GM23338 (cell line): Measurements from ENCODE around the gene PIP4K2B. TPM values are rescaled to one million over a fixed set of nuclear protein-coding genes. Genes with fewer than 3 reads are reported as not detected.

Experiments used
- ATAC-seq: fragments of 200-7000 bp; cut with Tn5 transposase; 3 replicates; pipeline ENCODE4 v1.9.1; 2020
- DNase-seq: peaks from one replicate; pipeline ENCODE4 v3.0.0-alpha.2; 2015; ENCODE audit warnings: low spot score
- H2AFZ ChIP-seq: fragments of 200-600 bp; sonication (generic); 2 replicates; pipeline ENCODE4 v1.8.0; 2016; ENCODE audit warnings: antibody characterized with exemption, mild to moderate bottlenecking, moderate library complexity
- H3F3A ChIP-seq: fragments of 200-600 bp; sonication (generic); replicated peaks from 2 replicates; pipeline ENCODE4 v1.8.0; 2017; ENCODE audit warnings: antibody characterized with exemption, mixed run types, low read depth
- H3K27ac ChIP-seq: fragments of 200-600 bp; sonication (generic); 2 replicates; pipeline ENCODE4 v1.6.1; 2016; ENCODE audit warnings: low read depth
- H3K27me3 ChIP-seq: fragments of 200-600 bp; sonication (generic); 2 replicates; pipeline ENCODE4 v1.8.0; 2016; ENCODE audit warnings: mild to moderate bottlenecking, mixed run types, moderate library complexity; ENCODE audit not compliant: insufficient read depth
- H3K36me3 ChIP-seq: fragments of 200-600 bp; sonication (generic); 2 replicates; pipeline ENCODE4 v1.8.0; 2016; ENCODE audit warnings: mild to moderate bottlenecking; ENCODE audit not compliant: insufficient read depth
- H3K4me1 ChIP-seq: fragments of 200-600 bp; sonication (generic); 2 replicates; pipeline ENCODE4 v1.8.0; 2016; ENCODE audit warnings: mild to moderate bottlenecking, moderate library complexity; ENCODE audit not compliant: insufficient read depth
- H3K4me2 ChIP-seq: fragments of 200-600 bp; sonication (generic); 2 replicates; pipeline ENCODE4 v1.7.1; 2017; ENCODE audit warnings: mixed run types
- H3K4me3 ChIP-seq: fragments of 200-600 bp; sonication (generic); 2 replicates; pipeline ENCODE4 v1.6.1; 2016; ENCODE audit warnings: mixed run types
- H3K79me2 ChIP-seq: fragments of 200-600 bp; sonication (generic); replicated peaks from 2 replicates; pipeline ENCODE4 v1.8.0; 2017; ENCODE audit warnings: mild to moderate bottlenecking; ENCODE audit not compliant: insufficient read depth
- H3K9me2 ChIP-seq: fragments of 200-600 bp; sonication (generic); 2 replicates; pipeline ENCODE4 v1.8.0; 2017; ENCODE audit not compliant: insufficient read depth
- H4K20me1 ChIP-seq: fragments of 200-600 bp; sonication (generic); replicated peaks from 2 replicates; pipeline ENCODE4 v1.8.0; 2017; ENCODE audit warnings: mild to moderate bottlenecking; ENCODE audit not compliant: insufficient read depth
- H3K27ac Mint-ChIP-seq: 2 replicates; pipeline ENCODE4 v1.8.0; 2020; ENCODE audit warnings: inconsistent platforms, mild to moderate bottlenecking, moderate library complexity, mixed read lengths
- H3K27me3 Mint-ChIP-seq: 3 replicates; pipeline ENCODE4 v1.8.0; 2022; ENCODE audit warnings: low read depth, mild to moderate bottlenecking, moderate library complexity, mixed read lengths, inconsistent platforms; ENCODE audit not compliant: insufficient read depth, poor library complexity
- H3K36me3 Mint-ChIP-seq: 3 replicates; pipeline ENCODE4 v1.8.0; 2021; ENCODE audit warnings: low read depth, mild to moderate bottlenecking, inconsistent platforms, moderate library complexity, mixed read lengths
- H3K4me1 Mint-ChIP-seq: 3 replicates; pipeline ENCODE4 v1.8.0; 2020; ENCODE audit warnings: mild to moderate bottlenecking, inconsistent platforms, mixed read lengths
- H3K4me3 Mint-ChIP-seq: 3 replicates; pipeline ENCODE4 v1.8.0; 2021; ENCODE audit warnings: moderate library complexity, mild to moderate bottlenecking, inconsistent platforms, mixed read lengths
- H3K9me3 Mint-ChIP-seq: 3 replicates; pipeline ENCODE4 v1.8.0; 2020; ENCODE audit warnings: moderate library complexity, mild to moderate bottlenecking, inconsistent platforms, mixed read lengths
- EZH2 ChIP-seq: fragments of 200-600 bp; sonication (generic); IDR thresholded peaks from one replicate; pipeline ENCODE4 v1.8.0; 2017; ENCODE audit warnings: antibody characterized with exemption, mild to moderate bottlenecking, low read depth; ENCODE audit not compliant: unreplicated experiment
- JUNB ChIP-seq: IDR thresholded peaks from one replicate; pipeline ENCODE4 v1.6.1; 2016; ENCODE audit warnings: antibody characterized with exemption; ENCODE audit not compliant: unreplicated experiment
- POLR2AphosphoS5 ChIP-seq: IDR thresholded peaks from 2 replicates; pipeline ENCODE4 v1.6.1; 2016; ENCODE audit warnings: antibody characterized with exemption, low read depth
- STAT1 ChIP-seq: IDR thresholded peaks from one replicate; pipeline ENCODE4 v1.6.1; 2016; ENCODE audit warnings: antibody characterized with exemption; ENCODE audit not compliant: unreplicated experiment
- ZNF331 ChIP-seq: fragments of 250-450 bp; sonication (Bioruptor Pico); IDR thresholded peaks from 2 replicates; pipeline ENCODE4 v1.5.0; 2020; ENCODE audit warnings: low read depth, mild to moderate bottlenecking, moderate library complexity
- polyA plus RNA-seq: library from polyadenylated mRNA; unstranded; fragments of >200 nt; fragmentation: Nextera tagmentation; extraction: Ambion mirVana; gene quantifications from 2 replicates; pipeline ENCODE4 v1.2.1, GENCODE V29; 2016
- total RNA-seq: library from RNA; depleted of rRNA; stranded (reverse); fragments of >200 nt; shearing (Covaris generic); gene quantifications from 2 replicates; pipeline ENCODE4 v1.2.3, GENCODE V29; 2014
- TF ChIP-seq, protein P1 (sequence below): IDR thresholded peaks from 2 replicates; pipeline ENCODE4 v1.6.1; 2016; ENCODE audit warnings: antibody characterized with exemption
- TF ChIP-seq, protein P2 (sequence below): IDR thresholded peaks from one replicate; pipeline ENCODE4 v1.6.1; 2018; ENCODE audit warnings: antibody characterized with exemption; ENCODE audit not compliant: unreplicated experiment
- TF ChIP-seq, protein P3 (sequence below): fragments of 250-450 bp; sonication (Bioruptor Pico); IDR thresholded peaks from 2 replicates; pipeline ENCODE4 v1.5.0; 2020; ENCODE audit warnings: mild to moderate bottlenecking, moderate library complexity
- TF ChIP-seq, protein P4 (sequence below), 2 experiments: fragments of 200-600 bp in 1 of 2; sonication (generic) in 1 of 2; conservative IDR thresholded peaks; 2 replicates each; pipeline versions ENCODE4 v1.5.1 to v1.6.1; 2016 to 2017; ENCODE audit warnings: antibody characterized with exemption in 2 of 2, low read depth in 2 of 2, mild to moderate bottlenecking in 2 of 2, moderate library complexity in 1 of 2

Gene PIP4K2B
- total and polyA plus RNA-seq, 2 experiments from 2014 or later: 9.5 to 43.4 TPM

DNA sequence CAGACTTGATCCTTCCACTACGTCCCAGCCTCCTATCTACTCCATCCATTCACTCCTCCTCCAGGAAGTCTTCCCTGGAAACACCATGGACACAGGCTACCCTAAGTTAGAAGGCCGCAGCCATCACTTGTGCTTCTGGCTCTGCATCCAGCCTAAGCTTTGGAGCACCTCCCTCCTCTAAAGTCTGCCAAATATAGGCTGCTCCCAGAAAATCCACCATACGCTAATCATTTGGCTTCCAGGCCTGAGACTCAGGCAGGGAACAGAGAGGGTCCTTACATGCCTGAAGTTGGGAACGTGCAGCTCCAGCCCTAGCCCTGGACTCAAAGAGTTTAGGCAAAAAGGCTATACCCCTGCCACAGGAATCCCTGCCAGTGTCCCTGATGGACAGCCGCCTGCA, 57.9 kb downstream of the PIP4K2B start:
- Histone ChIP-seq H3K4me2 (no peak overlapping the region), H3K36me3 (peaks cover 5% of the 10 kb centered on the region), H4K20me1 (peaks cover 66% of the 10 kb centered on the region), H3K27me3 (no peaks in the 10 kb centered on the region), H3K4me1 (peaks cover 31% of the 10 kb centered on the region), H3K79me2 (peaks cover 66% of the 10 kb centered on the region), H3K27ac (no peak overlapping the region), H3K4me3 (no peak overlapping the region), H2AFZ (no peak overlapping the region), H3F3A (0 out of 2 replicates have a peak, but pooled peaks cover 5% of the 10 kb centered on the region), H3K9me2 (no peaks in the 10 kb centered on the region)
- no peaks in the 10 kb centered on the region; the same call in 2 of the 3 replicates for H3K9me3 Mint-ChIP-seq
- ATAC-seq (no peak), DNase-seq (no peak)
- no peak for TF ChIP-seq STAT1
- peaks cover 34% of the 10 kb centered on the region for H3K27me3 Mint-ChIP-seq
- no peak overlapping the region for H3K27ac Mint-ChIP-seq
- peaks cover 57% of the 10 kb centered on the region for H3K4me1 Mint-ChIP-seq
- H3K36me3 Mint-ChIP-seq: peaks cover 64% of the 10 kb centered on the region
- H3K4me3 Mint-ChIP-seq: no peak overlapping the region

DNA sequence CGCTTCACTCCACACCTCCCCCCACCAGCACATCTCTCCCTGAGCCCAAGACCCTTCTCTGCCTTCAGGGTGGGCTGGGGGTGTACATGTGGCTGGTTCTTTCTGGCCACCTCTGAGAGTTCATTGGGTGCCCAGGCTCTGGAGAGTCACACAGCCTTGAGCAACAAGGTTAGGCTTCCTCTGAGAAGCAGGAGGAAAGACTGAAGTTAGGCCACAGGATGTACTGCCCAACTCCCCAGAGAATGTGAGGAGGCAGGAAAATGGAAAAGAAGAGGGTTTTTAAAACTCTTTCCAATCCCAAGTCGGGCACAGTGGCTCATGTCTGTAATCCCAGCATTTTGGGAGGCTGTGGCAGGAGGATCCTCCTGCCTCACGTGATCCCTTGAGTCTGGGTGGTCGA, 58.5 kb downstream of the PIP4K2B start:
- H2AFZ ChIP-seq: no peak overlapping the region
- peaks cover 33% of the 10 kb centered on the region for H3K27me3 Mint-ChIP-seq
- 0 out of 2 replicates have a peak, but pooled peaks cover 7% of the 10 kb centered on the region for H3F3A ChIP-seq
- H3K4me2 ChIP-seq: no peak overlapping the region
- H3K36me3 ChIP-seq: peaks cover 5% of the 10 kb centered on the region
- peaks cover 68% of the 10 kb centered on the region for H3K36me3 Mint-ChIP-seq
- 0 out of 2 replicates have a peak overlapping the region, but pooled peaks have one; percentile 67 for H3K27ac Mint-ChIP-seq
- H3K27me3 ChIP-seq: no peaks in the 10 kb centered on the region
- DNase-seq (no peak), ATAC-seq (no peak)
- no peaks in the 10 kb centered on the region for H3K9me2 ChIP-seq
- peaks cover 50% of the 10 kb centered on the region for H3K4me1 Mint-ChIP-seq
- peaks cover 59% of the 10 kb centered on the region for H3K79me2 ChIP-seq
- no peak overlapping the region for H3K4me3 ChIP-seq
- H3K27ac ChIP-seq: no peak overlapping the region
- peaks cover 24% of the 10 kb centered on the region for H3K4me1 ChIP-seq
- no peaks in the 10 kb centered on the region; the same call in 2 of the 3 replicates for H3K9me3 Mint-ChIP-seq
- H3K4me3 Mint-ChIP-seq: no peak overlapping the region
- peaks cover 60% of the 10 kb centered on the region for H4K20me1 ChIP-seq
- TF ChIP-seq JUNB: no peak
- TF ChIP-seq, protein P1, sequence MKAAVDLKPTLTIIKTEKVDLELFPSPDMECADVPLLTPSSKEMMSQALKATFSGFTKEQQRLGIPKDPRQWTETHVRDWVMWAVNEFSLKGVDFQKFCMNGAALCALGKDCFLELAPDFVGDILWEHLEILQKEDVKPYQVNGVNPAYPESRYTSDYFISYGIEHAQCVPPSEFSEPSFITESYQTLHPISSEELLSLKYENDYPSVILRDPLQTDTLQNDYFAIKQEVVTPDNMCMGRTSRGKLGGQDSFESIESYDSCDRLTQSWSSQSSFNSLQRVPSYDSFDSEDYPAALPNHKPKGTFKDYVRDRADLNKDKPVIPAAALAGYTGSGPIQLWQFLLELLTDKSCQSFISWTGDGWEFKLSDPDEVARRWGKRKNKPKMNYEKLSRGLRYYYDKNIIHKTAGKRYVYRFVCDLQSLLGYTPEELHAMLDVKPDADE: no peak
- no peak for TF ChIP-seq EZH2
- TF ChIP-seq STAT1: no peak
- TF ChIP-seq, protein P2, sequence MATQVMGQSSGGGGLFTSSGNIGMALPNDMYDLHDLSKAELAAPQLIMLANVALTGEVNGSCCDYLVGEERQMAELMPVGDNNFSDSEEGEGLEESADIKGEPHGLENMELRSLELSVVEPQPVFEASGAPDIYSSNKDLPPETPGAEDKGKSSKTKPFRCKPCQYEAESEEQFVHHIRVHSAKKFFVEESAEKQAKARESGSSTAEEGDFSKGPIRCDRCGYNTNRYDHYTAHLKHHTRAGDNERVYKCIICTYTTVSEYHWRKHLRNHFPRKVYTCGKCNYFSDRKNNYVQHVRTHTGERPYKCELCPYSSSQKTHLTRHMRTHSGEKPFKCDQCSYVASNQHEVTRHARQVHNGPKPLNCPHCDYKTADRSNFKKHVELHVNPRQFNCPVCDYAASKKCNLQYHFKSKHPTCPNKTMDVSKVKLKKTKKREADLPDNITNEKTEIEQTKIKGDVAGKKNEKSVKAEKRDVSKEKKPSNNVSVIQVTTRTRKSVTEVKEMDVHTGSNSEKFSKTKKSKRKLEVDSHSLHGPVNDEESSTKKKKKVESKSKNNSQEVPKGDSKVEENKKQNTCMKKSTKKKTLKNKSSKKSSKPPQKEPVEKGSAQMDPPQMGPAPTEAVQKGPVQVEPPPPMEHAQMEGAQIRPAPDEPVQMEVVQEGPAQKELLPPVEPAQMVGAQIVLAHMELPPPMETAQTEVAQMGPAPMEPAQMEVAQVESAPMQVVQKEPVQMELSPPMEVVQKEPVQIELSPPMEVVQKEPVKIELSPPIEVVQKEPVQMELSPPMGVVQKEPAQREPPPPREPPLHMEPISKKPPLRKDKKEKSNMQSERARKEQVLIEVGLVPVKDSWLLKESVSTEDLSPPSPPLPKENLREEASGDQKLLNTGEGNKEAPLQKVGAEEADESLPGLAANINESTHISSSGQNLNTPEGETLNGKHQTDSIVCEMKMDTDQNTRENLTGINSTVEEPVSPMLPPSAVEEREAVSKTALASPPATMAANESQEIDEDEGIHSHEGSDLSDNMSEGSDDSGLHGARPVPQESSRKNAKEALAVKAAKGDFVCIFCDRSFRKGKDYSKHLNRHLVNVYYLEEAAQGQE: no peak
- TF ChIP-seq, protein P3, sequence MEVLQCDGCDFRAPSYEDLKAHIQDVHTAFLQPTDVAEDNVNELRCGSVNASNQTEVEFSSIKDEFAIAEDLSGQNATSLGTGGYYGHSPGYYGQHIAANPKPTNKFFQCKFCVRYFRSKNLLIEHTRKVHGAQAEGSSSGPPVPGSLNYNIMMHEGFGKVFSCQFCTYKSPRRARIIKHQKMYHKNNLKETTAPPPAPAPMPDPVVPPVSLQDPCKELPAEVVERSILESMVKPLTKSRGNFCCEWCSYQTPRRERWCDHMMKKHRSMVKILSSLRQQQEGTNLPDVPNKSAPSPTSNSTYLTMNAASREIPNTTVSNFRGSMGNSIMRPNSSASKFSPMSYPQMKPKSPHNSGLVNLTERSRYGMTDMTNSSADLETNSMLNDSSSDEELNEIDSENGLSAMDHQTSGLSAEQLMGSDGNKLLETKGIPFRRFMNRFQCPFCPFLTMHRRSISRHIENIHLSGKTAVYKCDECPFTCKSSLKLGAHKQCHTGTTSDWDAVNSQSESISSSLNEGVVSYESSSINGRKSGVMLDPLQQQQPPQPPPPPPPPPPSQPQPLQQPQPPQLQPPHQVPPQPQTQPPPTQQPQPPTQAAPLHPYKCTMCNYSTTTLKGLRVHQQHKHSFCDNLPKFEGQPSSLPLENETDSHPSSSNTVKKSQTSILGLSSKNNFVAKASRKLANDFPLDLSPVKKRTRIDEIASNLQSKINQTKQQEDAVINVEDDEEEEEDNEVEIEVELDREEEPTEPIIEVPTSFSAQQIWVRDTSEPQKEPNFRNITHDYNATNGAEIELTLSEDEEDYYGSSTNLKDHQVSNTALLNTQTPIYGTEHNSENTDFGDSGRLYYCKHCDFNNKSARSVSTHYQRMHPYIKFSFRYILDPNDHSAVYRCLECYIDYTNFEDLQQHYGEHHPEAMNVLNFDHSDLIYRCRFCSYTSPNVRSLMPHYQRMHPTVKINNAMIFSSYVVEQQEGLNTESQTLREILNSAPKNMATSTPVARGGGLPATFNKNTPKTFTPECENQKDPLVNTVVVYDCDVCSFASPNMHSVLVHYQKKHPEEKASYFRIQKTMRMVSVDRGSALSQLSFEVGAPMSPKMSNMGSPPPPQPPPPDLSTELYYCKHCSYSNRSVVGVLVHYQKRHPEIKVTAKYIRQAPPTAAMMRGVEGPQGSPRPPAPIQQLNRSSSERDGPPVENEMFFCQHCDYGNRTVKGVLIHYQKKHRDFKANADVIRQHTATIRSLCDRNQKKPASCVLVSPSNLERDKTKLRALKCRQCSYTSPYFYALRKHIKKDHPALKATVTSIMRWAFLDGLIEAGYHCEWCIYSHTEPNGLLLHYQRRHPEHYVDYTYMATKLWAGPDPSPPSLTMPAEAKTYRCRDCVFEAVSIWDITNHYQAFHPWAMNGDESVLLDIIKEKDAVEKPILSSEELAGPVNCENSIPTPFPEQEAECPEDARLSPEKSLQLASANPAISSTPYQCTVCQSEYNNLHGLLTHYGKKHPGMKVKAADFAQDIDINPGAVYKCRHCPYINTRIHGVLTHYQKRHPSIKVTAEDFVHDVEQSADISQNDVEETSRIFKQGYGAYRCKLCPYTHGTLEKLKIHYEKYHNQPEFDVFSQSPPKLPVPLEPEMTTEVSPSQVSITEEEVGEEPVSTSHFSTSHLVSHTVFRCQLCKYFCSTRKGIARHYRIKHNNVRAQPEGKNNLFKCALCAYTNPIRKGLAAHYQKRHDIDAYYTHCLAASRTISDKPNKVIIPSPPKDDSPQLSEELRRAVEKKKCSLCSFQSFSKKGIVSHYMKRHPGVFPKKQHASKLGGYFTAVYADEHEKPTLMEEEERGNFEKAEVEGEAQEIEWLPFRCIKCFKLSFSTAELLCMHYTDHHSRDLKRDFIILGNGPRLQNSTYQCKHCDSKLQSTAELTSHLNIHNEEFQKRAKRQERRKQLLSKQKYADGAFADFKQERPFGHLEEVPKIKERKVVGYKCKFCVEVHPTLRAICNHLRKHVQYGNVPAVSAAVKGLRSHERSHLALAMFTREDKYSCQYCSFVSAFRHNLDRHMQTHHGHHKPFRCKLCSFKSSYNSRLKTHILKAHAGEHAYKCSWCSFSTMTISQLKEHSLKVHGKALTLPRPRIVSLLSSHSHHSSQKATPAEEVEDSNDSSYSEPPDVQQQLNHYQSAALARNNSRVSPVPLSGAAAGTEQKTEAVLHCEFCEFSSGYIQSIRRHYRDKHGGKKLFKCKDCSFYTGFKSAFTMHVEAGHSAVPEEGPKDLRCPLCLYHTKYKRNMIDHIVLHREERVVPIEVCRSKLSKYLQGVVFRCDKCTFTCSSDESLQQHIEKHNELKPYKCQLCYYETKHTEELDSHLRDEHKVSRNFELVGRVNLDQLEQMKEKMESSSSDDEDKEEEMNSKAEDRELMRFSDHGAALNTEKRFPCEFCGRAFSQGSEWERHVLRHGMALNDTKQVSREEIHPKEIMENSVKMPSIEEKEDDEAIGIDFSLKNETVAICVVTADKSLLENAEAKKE (CRISPR knock-in tag): no peak
- no peak for TF ChIP-seq ZNF331 (CRISPR knock-in tag)
- no peak for TF ChIP-seq POLR2AphosphoS5
- TF ChIP-seq, protein P4, sequence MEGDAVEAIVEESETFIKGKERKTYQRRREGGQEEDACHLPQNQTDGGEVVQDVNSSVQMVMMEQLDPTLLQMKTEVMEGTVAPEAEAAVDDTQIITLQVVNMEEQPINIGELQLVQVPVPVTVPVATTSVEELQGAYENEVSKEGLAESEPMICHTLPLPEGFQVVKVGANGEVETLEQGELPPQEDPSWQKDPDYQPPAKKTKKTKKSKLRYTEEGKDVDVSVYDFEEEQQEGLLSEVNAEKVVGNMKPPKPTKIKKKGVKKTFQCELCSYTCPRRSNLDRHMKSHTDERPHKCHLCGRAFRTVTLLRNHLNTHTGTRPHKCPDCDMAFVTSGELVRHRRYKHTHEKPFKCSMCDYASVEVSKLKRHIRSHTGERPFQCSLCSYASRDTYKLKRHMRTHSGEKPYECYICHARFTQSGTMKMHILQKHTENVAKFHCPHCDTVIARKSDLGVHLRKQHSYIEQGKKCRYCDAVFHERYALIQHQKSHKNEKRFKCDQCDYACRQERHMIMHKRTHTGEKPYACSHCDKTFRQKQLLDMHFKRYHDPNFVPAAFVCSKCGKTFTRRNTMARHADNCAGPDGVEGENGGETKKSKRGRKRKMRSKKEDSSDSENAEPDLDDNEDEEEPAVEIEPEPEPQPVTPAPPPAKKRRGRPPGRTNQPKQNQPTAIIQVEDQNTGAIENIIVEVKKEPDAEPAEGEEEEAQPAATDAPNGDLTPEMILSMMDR (conservative IDR thresholded peaks at IDR 0.05; ENCODE audit: low read depth in 2 of 2): no peak
